ENCODE measurements around the gene SLC12A5.

GRCh38 chr20:45997187-45997586, 31.8 kb upstream of the SLC12A5 start:
- TF ChIP-seq ZNF24 (tag by site-specific recombination; IDR thresholded peaks at IDR 0.05) (no peak), ZNF292 (tag by site-specific recombination; IDR thresholded peaks at IDR 0.05; ENCODE audit: borderline replicate concordance, low read depth) (no peak)
- TF ChIP-seq, protein P1, sequence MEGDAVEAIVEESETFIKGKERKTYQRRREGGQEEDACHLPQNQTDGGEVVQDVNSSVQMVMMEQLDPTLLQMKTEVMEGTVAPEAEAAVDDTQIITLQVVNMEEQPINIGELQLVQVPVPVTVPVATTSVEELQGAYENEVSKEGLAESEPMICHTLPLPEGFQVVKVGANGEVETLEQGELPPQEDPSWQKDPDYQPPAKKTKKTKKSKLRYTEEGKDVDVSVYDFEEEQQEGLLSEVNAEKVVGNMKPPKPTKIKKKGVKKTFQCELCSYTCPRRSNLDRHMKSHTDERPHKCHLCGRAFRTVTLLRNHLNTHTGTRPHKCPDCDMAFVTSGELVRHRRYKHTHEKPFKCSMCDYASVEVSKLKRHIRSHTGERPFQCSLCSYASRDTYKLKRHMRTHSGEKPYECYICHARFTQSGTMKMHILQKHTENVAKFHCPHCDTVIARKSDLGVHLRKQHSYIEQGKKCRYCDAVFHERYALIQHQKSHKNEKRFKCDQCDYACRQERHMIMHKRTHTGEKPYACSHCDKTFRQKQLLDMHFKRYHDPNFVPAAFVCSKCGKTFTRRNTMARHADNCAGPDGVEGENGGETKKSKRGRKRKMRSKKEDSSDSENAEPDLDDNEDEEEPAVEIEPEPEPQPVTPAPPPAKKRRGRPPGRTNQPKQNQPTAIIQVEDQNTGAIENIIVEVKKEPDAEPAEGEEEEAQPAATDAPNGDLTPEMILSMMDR (tag by site-specific recombination; IDR thresholded peaks at IDR 0.05), result no peak
